A673 (cell line): ENCODE measurements around the gene GOLGA8K. TPM values are rescaled to one million over a fixed set of nuclear protein-coding genes. Genes with fewer than 3 reads are reported as not detected.
"Not testable (repeated sequence)": the region's sequence is repeated elsewhere in the genome, so short reads cannot be mapped to it uniquely, and the experiment has no call there.

Source experiments
- BruUV-seq: library from RNA; stranded (reverse); fragments of 400-500 nt; replicated peaks from 2 replicates; lab custom pipeline; 2021; lab: Mats Ljungman, UMichigan
- CTCF ChIA-PET: fragments of 300-600 bp; sonication (Branson Sonifier 250); formaldehyde crosslinking; loops from one replicate; lab custom pipeline; 2022; ENCODE audit warnings: antibody characterized with exemption; lab: Charles Lee
- POLR2A ChIA-PET: fragments of 300-600 bp; sonication (Branson Sonifier 250); formaldehyde crosslinking; loops from one replicate; lab custom pipeline; 2022; ENCODE audit warnings: antibody characterized with exemption; ENCODE audit not compliant: low non-redundant PET; lab: Charles Lee
- DNase-seq: peaks from one replicate; pipeline ENCODE4 v3.0.0-alpha.2; 2015; ENCODE audit warnings: low spot score
- H3K27ac ChIP-seq: fragments of 200-600 bp; sonication (generic); 2 replicates; pipeline ENCODE4 v1.5.1; 2016; ENCODE audit warnings: mixed run types, low read depth, mild to moderate bottlenecking, mixed read lengths, antibody characterized with exemption, low read length; ENCODE audit not compliant: poor library complexity, severe bottlenecking
- H3K27me3 ChIP-seq: fragments of 200-600 bp; sonication (generic); replicated peaks from 2 replicates; pipeline ENCODE4 v1.6.1; 2017; ENCODE audit warnings: mixed run types, low read depth, mild to moderate bottlenecking, mixed read lengths, antibody characterized with exemption, low read length; ENCODE audit not compliant: insufficient read depth, poor library complexity
- H3K36me3 ChIP-seq: fragments of 200-600 bp; sonication (generic); 2 replicates; pipeline ENCODE4 v1.6.1; 2016; ENCODE audit warnings: mixed run types, mild to moderate bottlenecking, mixed read lengths, antibody characterized with exemption, low read length; ENCODE audit not compliant: insufficient read depth, poor library complexity, severe bottlenecking
- H3K4me1 ChIP-seq: fragments of 200-600 bp; sonication (generic); 2 replicates; pipeline ENCODE4 v1.6.1; 2017; ENCODE audit warnings: mixed run types, mild to moderate bottlenecking, mixed read lengths, antibody characterized with exemption, low read length; ENCODE audit not compliant: insufficient read depth, poor library complexity, severe bottlenecking
- H3K4me3 ChIP-seq: fragments of 200-600 bp; sonication (generic); 2 replicates; pipeline ENCODE4 v1.5.1; 2016; ENCODE audit warnings: low read depth, mixed run types, mild to moderate bottlenecking, mixed read lengths, low read length; ENCODE audit not compliant: poor library complexity, severe bottlenecking
- H3K9me3 ChIP-seq: fragments of 200-600 bp; sonication (generic); 2 replicates; pipeline ENCODE4 v1.6.1; 2016; ENCODE audit warnings: mixed run types, low read depth, mild to moderate bottlenecking, mixed read lengths, antibody characterized with exemption, low read length; ENCODE audit not compliant: poor library complexity, severe bottlenecking
- CTCF ChIP-seq: fragments of 300-800, 200-600 bp; sonication (generic); conservative IDR thresholded peaks from 2 replicates; pipeline ENCODE4 v1.5.1; 2017; ENCODE audit warnings: low read depth, mild to moderate bottlenecking, antibody characterized with exemption, low read length, moderate library complexity, mixed read lengths
- intact Hi-C: fragments of 100-400 bp; cut with micrococcal nuclease; formaldehyde crosslinking; loops from one replicate; pipeline ENCODE4 v1.10.0; 2022; ENCODE audit not compliant: unreplicated experiment
- total RNA-seq: library from RNA; stranded (reverse); gene quantifications from 2 replicates; pipeline ENCODE4 v1.2.3, GENCODE V29; 2021

The GOLGA8K gene
- total RNA-seq, 1 experiment from 2014 or later, result not detected

- 0 out of 2 replicates have a peak, but pooled peaks have one; percentile 9 for TF ChIP-seq CTCF
- H3K27ac ChIP-seq, H3K4me3 ChIP-seq, CTCF ChIA-PET, DNase-seq, BruUV-seq, H3K27me3 ChIP-seq, H3K36me3 ChIP-seq, POLR2A ChIA-PET, intact Hi-C loops, H3K4me1 ChIP-seq, H3K9me3 ChIP-seq: not testable (repeated sequence)
Observed at GRCh38 chr15:32407903-32408302, 4.8 kb upstream of the GOLGA8K start.

GRCh38 chr15:32396522-32396921 lies 6.6 kb downstream of the GOLGA8K start:
- H3K27me3 ChIP-seq, H3K36me3 ChIP-seq, H3K4me1 ChIP-seq, DNase-seq, BruUV-seq, CTCF ChIA-PET, H3K4me3 ChIP-seq, intact Hi-C loops, H3K9me3 ChIP-seq, POLR2A ChIA-PET, H3K27ac ChIP-seq: not testable (repeated sequence)

GRCh38 chr15:32394745-32395144 lies 8.3 kb downstream of the GOLGA8K start:
- intact Hi-C loops, CTCF ChIA-PET, H3K4me1 ChIP-seq, DNase-seq, H3K4me3 ChIP-seq, BruUV-seq, H3K9me3 ChIP-seq, H3K36me3 ChIP-seq, H3K27me3 ChIP-seq, H3K27ac ChIP-seq, POLR2A ChIA-PET: not testable (repeated sequence)

GRCh38 chr15:32388050-32388648 lies 14.9 kb downstream of the GOLGA8K start:
- H3K27ac ChIP-seq, CTCF ChIA-PET, H3K27me3 ChIP-seq, BruUV-seq, H3K36me3 ChIP-seq, POLR2A ChIA-PET, H3K4me3 ChIP-seq, DNase-seq, H3K4me1 ChIP-seq, H3K9me3 ChIP-seq, intact Hi-C loops: not testable (repeated sequence)

- H3K36me3 ChIP-seq, POLR2A ChIA-PET, H3K4me1 ChIP-seq, H3K4me3 ChIP-seq, CTCF ChIA-PET, H3K27me3 ChIP-seq, BruUV-seq, H3K9me3 ChIP-seq, DNase-seq, intact Hi-C loops, H3K27ac ChIP-seq: not testable (repeated sequence)
Observed at GRCh38 chr15:32385823-32386495, 17.1 kb downstream of the GOLGA8K start.

GRCh38 chr15:32374185-32374584 lies 28.9 kb downstream of the GOLGA8K start:
- DNase-seq, CTCF ChIA-PET, intact Hi-C loops, H3K4me3 ChIP-seq, H3K27me3 ChIP-seq, H3K36me3 ChIP-seq, BruUV-seq, POLR2A ChIA-PET, H3K9me3 ChIP-seq, H3K27ac ChIP-seq, H3K4me1 ChIP-seq: not testable (repeated sequence)

GRCh38 chr15:32373707-32374106 lies 29.4 kb downstream of the GOLGA8K start:
- POLR2A ChIA-PET, CTCF ChIA-PET, DNase-seq, H3K36me3 ChIP-seq, H3K9me3 ChIP-seq, H3K4me3 ChIP-seq, intact Hi-C loops, H3K27ac ChIP-seq, H3K27me3 ChIP-seq, BruUV-seq, H3K4me1 ChIP-seq: not testable (repeated sequence)
